GM21390 (cell line): ENCODE measurements around the gene MAPT.

ENCODE experiments used
- ATAC-seq: cut with Tn5 transposase; IDR thresholded peaks from one replicate; pipeline ENCODE4 v1.9.1; 2021; ENCODE audit not compliant: unreplicated experiment

The MAPT gene

DNA sequence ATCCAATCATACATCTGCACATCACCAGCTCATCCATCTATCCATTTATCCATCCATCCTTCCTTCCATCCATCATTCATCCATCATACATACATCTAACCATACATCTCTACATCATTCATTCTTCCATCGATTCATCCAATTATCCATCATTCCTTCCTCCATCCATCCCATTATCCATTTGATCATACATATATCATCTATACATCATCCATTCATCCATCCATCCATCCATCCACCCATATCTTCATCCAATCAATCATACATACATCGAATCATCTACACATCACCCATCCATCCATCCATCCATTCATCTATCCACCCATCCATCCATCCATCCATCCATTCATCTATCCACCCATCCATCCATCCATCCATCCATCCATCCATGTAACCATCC, 75.4 kb downstream of the MAPT start:
- ATAC-seq, result no peak

DNA sequence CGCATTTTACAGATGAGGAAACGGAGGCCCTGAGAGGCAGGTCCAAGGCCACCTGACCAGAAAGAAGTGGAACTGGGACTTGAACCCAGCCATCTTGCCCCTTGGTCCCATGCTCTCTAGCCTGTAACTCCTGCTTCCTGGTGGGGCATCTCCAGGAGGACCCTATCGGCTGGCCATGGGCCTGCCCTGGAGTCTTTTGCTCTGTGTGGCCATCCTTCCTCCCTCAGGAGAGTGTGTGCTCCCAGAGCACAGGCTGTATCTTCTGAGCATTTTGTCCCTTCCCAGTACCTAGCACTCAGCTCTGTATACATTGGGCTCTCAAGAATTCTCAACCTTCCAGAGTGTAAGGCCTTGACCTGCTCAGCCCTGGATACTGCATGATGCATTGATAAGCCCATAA, 76.3 kb downstream of the MAPT start:
- no peak for ATAC-seq

DNA sequence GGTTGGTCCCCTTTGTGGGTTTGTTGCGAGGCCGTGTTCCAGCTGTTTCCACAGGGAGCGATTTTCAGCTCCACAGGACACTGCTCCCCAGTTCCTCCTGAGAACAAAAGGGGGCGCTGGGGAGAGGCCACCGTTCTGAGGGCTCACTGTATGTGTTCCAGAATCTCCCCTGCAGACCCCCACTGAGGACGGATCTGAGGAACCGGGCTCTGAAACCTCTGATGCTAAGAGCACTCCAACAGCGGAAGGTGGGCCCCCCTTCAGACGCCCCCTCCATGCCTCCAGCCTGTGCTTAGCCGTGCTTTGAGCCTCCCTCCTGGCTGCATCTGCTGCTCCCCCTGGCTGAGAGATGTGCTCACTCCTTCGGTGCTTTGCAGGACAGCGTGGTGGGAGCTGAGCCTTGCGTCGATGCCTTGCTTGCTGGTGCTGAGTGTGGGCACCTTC, 77.4 kb downstream of the MAPT start:
- ATAC-seq, result no peak

DNA sequence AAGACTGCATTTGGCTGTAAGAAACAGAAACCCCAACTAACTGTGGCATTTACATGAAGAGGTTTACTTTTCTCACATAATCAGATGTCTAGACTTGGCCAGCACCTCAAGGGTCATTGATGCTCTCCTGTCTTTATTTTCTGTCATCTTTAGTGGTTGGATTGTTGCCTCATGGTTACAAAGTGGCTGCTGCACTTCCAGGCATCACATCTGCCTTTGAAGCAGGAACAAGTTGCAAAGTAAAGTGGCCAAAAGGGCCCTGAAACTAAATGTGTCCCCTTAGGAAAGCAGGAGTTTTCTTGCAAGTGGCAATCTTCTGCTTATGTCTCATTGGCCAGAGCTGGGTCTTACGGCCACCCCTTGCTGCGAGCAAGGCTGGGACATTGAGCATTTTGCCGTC, 78.2 kb downstream of the MAPT start:
- no peak for ATAC-seq

DNA sequence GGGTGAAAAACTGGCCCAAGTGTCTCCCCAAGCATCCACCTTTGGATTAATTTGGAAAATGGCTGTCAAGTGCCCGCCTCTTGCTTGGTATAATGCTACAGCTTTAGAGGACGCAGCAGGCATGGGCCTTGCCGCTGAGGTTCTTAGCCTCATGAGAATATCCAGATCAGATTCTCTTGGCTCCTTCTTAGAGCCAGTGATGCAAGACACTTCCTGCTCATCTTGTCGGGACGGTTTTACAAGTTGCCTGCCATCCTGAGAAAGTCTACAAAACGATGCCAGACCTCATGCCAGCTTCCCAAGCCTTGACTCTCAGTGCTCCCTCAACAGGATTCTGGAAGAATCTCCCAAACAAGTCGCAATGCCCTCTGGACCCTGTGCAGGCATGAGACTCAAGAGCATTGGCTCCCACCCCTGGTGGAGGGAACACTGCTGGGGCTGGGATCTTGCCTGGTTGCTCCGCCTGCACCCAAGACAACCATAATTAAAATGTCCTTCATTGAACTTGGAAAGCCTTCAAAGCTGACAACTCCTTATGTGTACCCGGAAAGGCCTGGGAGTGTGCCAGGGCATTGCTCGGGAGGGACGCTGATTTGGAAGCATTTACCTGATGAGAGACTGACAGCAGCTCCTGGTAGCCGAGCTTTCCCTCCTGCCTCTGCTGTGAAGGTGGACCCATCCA, 78.9 kb downstream of the MAPT start:
- no peak for ATAC-seq

DNA sequence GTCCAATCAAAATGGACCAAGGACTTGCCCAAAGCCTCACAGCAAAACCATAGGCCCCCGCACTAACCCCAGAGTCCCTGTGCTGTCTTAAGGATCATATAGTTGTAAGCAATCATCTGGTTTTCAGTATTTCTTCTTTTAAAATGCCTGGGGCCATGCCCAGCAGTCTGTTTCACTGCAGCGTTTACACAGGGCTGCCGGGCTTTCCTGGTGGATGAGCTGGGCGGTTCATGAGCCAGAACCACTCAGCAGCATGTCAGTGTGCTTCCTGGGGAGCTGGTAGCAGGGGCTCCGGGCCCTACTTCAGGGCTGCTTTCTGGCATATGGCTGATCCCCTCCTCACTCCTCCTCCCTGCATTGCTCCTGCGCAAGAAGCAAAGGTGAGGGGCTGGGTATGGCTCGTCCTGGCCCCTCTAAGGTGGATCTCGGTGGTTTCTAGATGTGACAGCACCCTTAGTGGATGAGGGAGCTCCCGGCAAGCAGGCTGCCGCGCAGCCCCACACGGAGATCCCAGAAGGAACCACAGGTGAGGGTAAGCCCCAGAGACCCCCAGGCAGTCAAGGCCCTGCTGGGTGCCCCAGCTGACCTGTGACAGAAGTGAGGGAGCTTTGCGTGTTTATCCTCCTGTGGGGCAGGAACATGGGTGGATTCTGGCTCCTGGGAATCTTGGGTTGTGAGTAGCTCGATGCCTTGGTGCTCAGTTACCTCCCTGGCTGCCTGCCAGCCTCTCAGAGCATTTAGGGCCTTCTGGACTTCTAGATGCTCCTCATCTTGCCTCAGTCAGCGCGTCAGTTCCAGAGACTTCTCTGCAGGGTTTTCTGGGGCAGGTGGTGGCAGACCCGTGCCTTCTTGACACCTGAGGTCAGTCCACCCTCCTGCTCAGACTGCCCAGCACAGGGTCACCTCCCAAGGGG, 79.8 kb downstream of the MAPT start:
- ATAC-seq, result no peak

DNA sequence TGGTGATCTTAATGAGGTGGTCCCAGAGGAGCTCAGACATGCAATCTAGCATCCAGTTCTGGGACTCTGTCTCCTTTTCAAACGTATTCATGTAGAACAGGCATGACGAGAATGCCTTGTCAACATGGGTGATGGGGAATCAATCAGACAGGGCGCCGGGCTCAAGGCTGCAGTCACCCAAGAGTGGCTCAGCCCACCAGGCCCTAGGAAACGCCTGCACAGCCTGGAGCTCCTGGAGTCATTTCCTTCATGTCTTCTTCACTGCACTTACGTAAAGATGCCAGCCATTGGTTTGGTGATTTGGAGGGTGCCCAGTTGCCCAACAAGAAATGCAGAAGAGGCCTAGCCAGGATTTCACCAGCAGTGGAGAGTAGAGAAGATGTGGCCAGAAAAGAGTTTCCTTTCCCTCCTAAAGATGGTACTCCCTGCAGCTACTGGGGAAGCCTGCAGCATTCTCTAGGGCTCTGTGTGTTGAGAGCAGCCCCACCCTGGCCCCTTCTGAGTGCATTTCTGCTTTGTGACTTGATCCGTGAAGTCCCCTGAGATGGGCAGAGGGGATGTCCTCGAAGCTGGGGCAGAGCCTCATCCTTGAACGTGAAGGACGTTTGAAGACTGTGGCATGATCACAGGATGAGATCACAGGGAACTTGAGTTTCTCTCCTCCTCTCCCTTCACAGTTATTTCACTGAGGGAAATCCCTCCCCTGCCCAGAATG, 80.7 kb downstream of the MAPT start:
- ATAC-seq, result no peak

DNA sequence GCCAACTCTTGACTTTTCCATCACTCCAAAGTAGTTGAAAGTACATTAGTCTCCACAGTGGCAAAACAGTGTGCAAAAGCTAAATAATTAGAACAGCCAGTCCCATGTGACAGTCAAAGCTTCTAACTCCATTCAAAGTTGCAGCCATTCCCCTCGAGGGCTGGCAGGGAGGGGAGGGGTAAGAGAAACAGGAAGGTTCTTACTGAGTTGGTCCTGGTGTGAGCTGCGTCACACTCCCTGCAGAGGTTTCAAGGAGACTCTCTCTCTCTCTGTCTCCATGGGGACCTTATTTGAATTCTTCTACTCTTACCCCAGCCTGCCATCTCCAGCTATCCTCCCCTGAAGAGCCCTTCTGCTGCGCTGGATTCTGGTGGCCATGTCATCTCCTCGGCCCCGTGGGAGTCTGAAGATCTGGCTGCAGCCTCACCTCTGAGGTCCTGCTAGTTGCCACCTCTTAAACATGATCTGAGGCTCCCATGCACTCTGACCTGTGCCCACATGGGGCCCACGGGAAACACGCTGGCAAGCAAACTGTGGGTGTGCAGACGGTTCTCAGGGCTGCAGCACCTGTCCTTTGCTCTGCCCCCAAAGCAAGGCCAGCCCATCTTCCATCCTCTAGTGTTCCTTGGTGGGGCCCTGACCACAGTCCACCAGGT, 81.4 kb downstream of the MAPT start:
- no peak for ATAC-seq

DNA sequence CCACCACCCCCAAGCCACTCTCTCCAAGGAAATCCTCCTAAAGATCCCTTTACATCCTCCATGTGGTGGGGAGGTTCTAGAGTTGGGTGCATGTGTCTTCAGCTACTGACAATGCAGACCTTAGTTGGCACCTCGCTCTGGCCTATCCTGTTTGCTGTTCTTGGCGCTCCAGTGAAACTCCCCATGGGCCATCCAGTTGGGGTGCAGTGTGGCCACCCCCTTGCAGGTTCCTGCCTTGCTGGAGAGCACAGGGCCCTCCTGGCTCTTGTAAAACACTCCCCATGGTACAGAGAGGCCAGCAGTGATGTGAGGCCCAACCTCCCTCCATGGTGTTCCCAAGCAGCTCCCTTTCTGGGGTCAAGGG, 82.0 kb downstream of the MAPT start:
- ATAC-seq, result no peak

DNA sequence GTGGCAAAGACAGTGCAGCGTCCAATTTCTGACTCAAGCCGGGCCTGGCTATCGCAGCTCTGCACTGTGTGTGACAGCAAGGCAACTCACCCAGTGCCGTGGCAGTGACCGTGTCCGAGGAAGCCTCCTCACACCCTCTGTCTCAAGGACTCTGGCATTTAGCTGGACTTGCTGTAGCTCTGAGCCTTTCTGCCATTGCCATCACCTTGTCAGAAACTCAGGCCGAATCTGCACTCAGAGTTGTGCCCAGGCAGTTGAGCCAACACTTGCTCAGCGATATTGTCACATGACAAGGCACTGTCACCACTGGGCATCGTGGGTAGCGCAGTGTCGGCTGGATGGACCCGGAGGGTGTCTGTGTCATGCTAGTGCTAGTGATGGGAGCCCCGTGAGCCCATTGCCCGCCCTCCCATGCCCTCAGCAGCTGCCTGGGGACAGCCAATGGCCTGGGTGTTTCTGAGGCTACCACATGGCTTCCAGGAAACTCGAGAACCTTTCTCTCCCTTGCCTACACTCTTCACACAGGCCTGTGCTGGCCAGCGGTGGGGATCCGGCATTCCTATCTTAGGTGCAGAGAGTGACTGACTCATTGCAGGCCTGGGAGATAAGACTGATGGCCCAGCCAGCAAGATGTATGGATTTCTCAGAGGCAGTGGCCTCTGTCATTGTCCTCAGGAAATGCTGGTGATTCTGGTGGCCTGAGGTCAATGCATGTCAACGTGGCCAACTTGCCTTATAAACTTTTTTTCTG, 82.6 kb downstream of the MAPT start:
- no peak for ATAC-seq

DNA sequence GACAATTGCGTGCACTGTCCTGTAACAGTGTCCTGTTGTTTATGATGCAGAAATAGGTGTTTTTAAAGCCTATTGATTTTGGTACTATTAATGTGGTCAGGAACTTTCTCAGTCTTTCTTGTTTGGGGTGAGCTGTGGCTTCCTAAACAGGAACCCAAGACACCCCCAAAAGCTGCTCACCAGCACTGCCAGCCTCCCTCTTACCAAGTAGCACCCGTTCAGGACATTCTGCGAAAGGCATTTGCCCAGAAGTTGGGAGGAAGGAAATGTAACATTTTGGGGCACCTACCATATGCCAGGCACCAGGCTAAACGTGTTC, 83.1 kb downstream of the MAPT start:
- no peak for ATAC-seq

DNA sequence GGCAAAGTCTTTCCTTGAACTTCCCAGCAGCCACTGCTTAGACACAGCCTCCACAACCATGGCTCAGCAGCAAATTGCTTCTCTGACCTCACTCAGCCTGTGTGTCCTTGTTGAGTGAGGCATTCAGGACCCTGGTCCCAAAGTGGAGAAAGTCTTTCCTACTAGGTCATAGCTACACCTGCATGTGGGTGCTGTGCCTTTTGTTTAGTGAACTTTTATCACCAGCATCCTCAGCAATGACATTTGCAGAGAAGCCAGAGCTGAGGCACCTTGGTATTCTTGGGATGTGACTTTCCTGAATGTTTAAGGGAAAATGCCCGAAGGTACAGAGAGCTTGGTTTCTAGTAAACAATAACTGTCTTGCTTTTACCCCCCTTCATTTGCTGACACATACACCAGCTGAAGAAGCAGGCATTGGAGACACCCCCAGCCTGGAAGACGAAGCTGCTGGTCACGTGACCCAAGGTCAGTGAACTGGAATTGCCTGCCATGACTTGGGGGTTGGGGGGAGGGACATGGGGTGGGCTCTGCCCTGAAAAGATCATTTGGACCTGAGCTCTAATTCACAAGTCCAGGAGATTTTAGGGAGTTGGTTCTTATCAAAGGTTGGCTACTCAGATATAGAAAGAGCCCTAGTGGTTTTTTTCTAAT, 83.7 kb downstream of the MAPT start:
- ATAC-seq, result no peak

DNA sequence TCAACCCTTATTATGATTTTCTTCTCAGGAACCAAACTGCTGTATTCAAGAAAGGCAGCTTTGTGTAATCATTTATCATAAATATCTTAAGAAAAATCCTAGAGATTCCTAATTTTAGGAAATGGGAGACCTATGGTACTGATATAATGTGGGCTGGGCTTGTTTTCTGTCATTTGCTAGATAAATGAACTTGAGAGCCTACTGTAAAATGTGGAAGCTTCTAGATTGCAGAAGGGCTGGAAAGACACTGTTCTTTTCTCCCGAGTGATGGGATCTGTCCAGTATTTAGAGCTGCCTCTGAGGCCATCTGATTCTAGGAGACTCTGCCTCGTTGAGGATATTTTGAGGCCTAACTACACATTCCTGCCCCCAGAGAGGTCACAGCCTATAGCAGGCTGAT, 84.8 kb downstream of the MAPT start:
- no peak for ATAC-seq

DNA sequence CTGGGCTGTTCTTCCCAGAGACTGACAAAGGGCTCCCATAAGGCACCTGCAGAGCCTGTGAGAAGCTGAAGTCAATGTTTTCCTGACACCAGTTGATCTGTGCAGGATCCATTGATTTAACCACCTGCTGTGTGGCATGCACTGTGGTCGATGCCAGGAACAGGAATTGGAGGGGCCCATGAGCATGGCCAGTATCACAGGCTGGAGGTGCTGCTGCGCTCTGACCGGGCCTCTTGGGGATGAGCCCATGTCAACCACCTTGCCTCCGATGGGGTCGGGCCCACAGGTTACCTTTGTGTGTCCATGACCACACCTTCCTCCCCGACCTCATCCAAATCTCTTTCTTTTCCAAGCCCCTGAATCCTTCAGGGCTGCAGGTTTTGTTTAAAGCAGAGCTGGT, 86.5 kb downstream of the MAPT start:
- no peak for ATAC-seq

DNA sequence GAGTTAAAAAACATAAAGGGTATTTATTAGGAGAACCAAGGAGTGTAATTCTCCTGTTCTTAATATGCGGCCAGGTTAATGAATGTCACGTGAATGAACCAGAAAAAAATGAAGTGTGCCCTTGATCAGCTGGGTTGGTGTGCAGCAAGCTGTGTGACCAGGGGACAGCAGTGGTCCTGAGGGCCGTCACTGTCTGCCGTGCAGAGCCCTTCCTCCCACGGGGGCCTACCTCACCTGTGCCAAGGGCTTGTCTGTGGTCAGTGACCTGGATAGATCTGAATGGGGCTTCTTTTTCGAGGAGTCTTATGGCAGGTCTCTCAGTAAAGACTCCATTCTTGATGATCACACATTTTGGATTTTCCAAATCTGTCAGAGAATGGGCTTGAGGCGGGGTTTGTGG, 87.0 kb downstream of the MAPT start:
- no peak for ATAC-seq

DNA sequence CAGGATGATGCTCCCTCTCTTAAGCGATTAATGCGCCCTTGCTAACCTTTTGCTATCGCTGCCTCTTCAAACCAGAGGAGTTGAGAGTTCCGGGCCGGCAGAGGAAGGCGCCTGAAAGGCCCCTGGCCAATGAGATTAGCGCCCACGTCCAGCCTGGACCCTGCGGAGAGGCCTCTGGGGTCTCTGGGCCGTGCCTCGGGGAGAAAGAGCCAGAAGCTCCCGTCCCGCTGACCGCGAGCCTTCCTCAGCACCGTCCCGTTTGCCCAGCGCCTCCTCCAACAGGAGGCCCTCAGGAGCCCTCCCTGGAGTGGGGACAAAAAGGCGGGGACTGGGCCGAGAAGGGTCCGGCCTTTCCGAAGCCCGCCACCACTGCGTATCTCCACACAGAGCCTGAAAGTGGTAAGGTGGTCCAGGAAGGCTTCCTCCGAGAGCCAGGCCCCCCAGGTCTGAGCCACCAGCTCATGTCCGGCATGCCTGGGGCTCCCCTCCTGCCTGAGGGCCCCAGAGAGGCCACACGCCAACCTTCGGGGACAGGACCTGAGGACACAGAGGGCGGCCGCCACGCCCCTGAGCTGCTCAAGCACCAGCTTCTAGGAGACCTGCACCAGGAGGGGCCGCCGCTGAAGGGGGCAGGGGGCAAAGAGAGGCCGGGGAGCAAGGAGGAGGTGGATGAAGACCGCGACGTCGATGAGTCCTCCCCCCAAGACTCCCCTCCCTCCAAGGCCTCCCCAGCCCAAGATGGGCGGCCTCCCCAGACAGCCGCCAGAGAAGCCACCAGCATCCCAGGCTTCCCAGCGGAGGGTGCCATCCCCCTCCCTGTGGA, 88.6 kb downstream of the MAPT start:
- ATAC-seq, result no peak

DNA sequence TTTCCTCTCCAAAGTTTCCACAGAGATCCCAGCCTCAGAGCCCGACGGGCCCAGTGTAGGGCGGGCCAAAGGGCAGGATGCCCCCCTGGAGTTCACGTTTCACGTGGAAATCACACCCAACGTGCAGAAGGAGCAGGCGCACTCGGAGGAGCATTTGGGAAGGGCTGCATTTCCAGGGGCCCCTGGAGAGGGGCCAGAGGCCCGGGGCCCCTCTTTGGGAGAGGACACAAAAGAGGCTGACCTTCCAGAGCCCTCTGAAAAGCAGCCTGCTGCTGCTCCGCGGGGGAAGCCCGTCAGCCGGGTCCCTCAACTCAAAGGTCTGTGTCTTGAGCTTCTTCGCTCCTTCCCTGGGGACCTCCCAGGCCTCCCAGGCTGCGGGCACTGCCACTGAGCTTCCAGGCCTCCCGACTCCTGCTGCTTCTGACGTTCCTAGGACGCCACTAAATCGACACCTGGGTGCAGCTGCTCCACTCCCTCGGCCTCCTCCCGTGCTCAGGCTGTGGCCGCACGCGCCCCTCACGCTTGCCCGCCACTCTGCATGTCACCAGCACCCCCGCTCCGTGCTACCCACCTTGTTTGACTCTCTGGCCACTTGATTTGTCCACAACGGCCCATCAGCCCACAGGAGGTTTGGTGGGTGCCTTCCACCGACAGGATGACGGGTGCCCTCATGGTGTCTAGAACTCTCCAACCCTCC, 89.4 kb downstream of the MAPT start:
- ATAC-seq, result no peak

DNA sequence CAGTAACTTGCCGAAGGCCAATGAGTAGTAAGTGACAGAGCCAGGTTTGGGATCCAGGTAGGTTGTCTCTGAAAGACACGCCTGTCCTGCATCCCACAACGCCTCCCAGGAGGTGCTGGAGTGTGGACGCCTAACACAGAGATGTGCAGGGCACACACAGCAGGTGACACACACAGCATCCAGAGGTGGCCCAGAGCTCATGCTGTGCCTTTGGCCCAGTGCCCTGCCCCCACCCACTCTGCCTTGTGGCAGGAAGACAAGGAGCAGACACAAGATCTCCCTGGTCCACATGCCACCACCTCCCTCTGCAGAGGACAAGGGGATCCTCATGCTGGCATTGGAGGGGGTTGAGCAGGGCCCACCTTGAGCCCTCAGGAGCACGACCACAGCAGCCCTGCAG, 90.0 kb downstream of the MAPT start:
- ATAC-seq, result no peak

DNA sequence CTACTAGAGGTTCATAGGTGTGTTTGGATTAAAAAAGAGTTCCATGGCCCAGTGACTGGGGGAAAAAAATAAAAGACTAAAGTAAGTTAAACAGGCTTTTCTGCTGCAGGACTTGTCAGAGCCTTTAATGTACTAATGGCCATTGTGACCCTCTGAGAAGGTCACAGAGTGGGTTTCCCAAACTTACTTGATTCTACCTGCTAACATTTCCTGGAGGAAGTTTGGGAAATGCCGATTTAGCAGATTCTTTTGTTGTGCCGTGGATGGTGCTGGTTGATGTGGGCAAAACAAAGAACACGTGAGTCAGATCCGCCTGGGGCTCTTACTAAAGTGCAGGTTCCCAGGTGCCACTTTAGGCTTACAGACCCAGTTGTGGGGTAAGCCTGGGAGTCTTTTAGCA, 91.1 kb downstream of the MAPT start:
- ATAC-seq, result no peak
